ENCODE measurements around the gene TVP23B. TPM values are rescaled to one million over a fixed set of nuclear protein-coding genes. Genes with fewer than 3 reads are reported as not detected.
"Not testable (repeated sequence)": the region's sequence is repeated elsewhere in the genome, so short reads cannot be mapped to it uniquely, and the experiment has no call there.

Gene TVP23B
- 10 to 100 TPM; 49.8 to 51.2 TPM for total RNA-seq
- 54.3 TPM for polyA plus RNA-seq (ENCODE audit: insufficient read depth, low read depth, low replicate concordance)
- long read RNA-seq, donor 1, transcript TVP23B-201 (7 exons, 2,064 nt), result major isoform, 23 of 23 reads
- long read RNA-seq, donor 1, partial matches to known transcripts, result 0 of 23 reads
- long read RNA-seq, donor 1, other reads (novel, unspliced or antisense), result 0 of 23 reads
- long read RNA-seq, donor 2, transcript TVP23B-201 (7 exons, 2,064 nt), result major isoform, 18 of 20 reads
- long read RNA-seq, donor 2, partial matches to known transcripts, result 0 of 20 reads
- long read RNA-seq, donor 2, other reads (novel, unspliced or antisense), result 0 of 20 reads

DNA sequence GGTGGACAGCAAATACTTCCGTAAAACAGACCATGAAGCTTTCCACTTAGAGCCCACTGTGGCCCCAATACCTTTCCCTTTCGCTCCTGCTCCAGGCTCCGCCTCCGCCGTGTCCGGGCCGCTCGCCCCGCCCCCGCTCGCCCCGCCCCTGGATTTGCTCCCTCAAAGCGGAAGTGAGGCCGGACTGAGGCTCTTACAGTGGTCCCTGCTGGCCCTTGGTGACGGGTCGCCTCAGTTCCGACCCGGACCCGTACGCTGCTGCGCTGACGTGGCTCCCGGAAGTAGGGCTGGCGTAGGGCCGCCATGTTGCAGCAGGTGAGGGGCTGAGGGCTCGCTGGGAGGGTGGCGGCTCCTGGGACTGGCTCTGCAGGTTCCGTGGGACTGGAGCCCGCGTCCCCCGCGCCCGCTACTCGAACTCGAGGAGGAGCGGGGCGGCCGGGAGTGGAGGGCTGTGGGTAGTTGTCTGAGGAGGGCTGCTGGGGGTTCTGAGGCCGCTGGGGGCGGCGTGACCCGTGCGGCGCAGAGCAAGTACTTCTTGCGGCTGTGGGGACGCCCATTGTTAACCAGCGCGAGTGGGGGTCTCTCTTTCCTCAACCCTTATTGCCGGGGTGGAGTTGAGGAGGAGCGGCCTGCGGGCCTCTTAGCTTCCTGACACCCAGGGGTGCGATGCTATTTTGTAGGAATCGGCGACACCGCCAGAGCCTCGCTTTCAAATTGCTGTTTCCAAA lies at the start of gene TVP23B:
Gene TVP23B (plus strand): TSS at position 193 of the 728 bp plus-strand sequence. CDS start 111 bp downstream, at position 304.
- not testable (repeated sequence) for H3K27me3 ChIP-seq
- 1 to 7% methylated on average over 5 to 55 of the region's 56 CpGs for WGBS, 2 donors

GRCh38 chr17:18732438-18732837 lies 48.5 kb upstream of the TVP23B start:
- H3K27me3 ChIP-seq; H3K4me1 ChIP-seq; intact Hi-C loops (cut with DNase I; ENCODE audit: low total_unique reads); H3K27ac ChIP-seq; H3K36me3 ChIP-seq (ENCODE audit: low read depth, missing control alignments); H3K9me3 ChIP-seq; H3K4me3 ChIP-seq; DNase-seq: not testable (repeated sequence)
- WGBS, 2 donors, result 94 to 96% methylated on average over 1 of the region's 1 CpG

More for the DNA sequence above, at the start of gene TVP23B:
- peak within 1 kb of the TSS; percentile 65 to 73 for H3K27ac ChIP-seq
- H3K4me1 ChIP-seq; H3K9me3 ChIP-seq; intact Hi-C loops (cut with DNase I; ENCODE audit: low total_unique reads); H3K36me3 ChIP-seq (ENCODE audit: low read depth, missing control alignments): not testable (repeated sequence)
- peak; percentile 98 for DNase-seq
- peak within 1 kb of the TSS; percentile 55 to 78 for H3K4me3 ChIP-seq

DNA sequence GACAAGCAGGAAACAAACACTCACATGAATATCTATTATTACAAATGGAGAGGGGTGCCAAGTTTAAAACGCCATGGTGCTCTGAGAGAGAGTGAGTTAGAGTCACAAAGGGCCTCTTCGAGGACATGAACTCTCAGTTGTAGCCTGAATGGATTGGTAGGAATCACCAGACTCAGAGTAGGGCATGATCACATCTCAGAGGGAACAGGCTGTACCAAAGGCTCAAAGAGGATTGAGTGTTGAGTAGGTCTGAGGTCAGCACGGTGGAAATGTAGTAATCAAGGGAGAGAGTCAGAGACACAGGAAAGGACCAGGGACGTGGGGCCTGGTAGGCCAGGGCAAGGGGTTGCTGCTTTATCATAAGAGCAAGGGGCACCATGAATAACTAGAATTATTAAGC lies 47.6 kb upstream of the TVP23B start:
- H3K27me3 ChIP-seq; H3K36me3 ChIP-seq (ENCODE audit: low read depth, missing control alignments); H3K27ac ChIP-seq; H3K4me1 ChIP-seq; DNase-seq; H3K9me3 ChIP-seq; H3K4me3 ChIP-seq; intact Hi-C loops (cut with DNase I; ENCODE audit: low total_unique reads): not testable (repeated sequence)
- 58 to 70% methylated on average over 4 of the region's 4 CpGs for WGBS, 2 donors

DNA sequence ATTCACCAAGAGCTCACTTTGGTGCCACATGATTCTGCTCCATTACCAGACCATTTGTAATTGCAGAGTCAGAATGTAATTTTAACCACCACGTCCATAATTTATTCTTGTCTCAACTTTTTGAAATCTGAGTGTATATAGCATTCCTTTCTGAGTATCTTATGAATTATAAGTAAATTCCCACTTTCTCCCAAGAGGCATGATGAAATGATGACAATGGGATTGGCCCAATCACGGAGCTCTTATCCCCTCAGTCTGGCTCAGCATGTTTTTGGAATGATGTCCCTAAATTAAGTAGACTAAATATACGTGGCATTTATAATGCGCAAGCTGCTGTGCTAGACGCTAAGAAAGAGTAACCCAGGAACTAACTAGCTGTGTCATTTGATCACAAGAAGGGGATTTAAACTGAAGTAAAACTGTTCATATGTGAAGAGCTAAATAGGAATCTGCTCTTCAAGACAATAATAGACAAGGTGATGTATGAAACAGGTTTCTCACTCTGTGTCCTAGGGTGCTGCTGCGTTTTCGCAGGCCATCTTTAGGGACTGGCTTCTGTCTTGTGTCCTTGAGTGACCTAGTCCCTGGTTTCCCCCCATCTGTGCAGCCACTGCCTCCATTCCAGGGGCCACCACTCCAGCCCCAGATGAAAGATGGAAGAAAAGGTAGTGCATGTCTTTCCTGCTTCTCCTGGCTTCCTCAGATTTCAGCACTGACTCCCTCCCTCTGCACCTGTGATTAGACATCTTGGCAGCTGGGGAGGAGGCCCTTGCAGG lies 41.2 kb upstream of the TVP23B start:
- H3K27ac ChIP-seq; H3K4me3 ChIP-seq; intact Hi-C loops (cut with DNase I; ENCODE audit: low total_unique reads); DNase-seq; H3K4me1 ChIP-seq; H3K36me3 ChIP-seq (ENCODE audit: low read depth, missing control alignments); H3K27me3 ChIP-seq; H3K9me3 ChIP-seq: not testable (repeated sequence)
- 86 to 91% methylated on average over 7 of the region's 7 CpGs for WGBS, 2 donors

DNA sequence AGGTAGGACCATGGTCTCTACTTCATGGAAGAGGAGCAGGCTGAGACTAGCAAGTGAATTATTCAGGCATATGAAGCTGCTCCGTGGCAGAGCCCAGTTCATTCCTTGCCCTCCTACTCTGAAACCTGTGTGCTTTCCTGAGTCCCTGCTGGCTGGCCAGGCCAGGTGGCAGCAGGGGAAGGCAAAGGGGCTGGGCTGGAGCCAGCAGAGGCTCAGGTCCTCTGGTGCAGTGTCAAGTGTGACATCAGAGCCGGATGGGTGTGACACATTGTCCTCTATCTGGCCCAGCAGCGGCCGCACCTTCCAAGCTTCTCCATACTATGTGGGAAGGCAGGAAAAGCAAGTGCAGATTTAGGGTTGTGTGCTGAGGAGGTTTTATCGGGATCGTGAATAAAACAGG lies 39.8 kb upstream of the TVP23B start:
- H3K4me1 ChIP-seq; H3K36me3 ChIP-seq (ENCODE audit: low read depth, missing control alignments); H3K27ac ChIP-seq; H3K9me3 ChIP-seq; H3K27me3 ChIP-seq; intact Hi-C loops (cut with DNase I; ENCODE audit: low total_unique reads); DNase-seq; H3K4me3 ChIP-seq: not testable (repeated sequence)
- WGBS, 2 donors, result 67 to 91% methylated on average over 2 to 6 of the region's 6 CpGs

DNA sequence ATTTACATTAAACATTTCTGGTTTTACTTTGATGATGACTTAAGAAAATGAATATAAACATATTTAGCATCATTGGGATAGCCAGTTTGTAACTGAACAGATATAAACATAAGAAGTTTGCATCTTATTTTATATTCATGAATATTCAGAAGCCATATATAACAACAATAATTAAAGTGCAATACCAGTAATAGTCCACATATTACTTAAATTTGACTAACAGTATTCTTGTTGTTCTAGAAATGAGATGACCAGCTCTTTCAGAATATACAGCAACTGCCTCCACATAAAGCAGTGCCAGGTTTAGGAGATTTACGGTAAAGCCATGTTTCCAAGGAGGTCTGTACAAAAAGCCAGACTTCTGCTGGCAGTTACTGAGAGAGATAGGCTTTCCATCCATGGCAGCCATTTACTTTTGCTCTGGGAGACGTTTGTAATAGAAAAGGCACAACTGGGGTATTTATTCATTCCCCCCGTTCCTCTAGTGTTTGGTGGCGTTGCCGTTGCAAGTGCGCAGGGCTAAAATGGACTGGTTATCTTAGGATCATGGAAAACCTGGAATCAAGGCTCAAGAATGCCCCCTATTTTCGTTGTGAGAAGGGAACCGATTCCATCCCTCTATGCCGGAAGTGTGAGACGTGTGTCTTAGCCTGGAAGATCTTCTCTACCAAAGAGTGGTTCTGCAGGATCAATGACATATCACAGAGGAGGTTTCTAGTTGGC lies 37.1 kb upstream of the TVP23B start, which contains the start of gene FBXW10:
Gene FBXW10 (plus strand): TSS at position 356 of the 723 bp plus-strand sequence. CDS start 191 bp downstream, at position 547.
- intact Hi-C loops (cut with DNase I; ENCODE audit: low total_unique reads); H3K27ac ChIP-seq; H3K36me3 ChIP-seq (ENCODE audit: low read depth, missing control alignments); DNase-seq; H3K4me1 ChIP-seq; H3K27me3 ChIP-seq; H3K4me3 ChIP-seq; H3K9me3 ChIP-seq: not testable (repeated sequence)
- 29% methylated on average over 8 of the region's 10 CpGs; no CpG with 5 or more reads in 1 of the 2 donors for WGBS, 2 donors

DNA sequence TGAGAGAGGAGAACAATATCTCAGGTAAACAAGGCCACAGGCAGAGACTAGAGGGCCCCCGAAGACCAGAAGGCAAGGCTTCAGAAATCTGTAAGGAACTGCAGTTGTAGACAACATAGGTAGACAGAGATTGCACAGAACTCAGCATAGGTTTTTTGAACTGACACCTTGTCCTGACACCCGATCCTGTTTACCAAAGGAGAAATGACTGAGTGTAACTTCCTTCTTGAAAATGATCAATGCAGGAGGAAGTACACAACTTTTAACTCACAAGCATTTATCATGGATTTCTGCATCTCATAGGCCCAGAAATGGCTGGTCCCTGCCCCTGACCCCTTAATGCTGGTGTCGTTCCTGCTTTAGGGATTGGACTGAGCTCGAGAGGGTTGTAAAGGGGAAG lies 36.3 kb upstream of the TVP23B start:
- H3K9me3 ChIP-seq; H3K4me3 ChIP-seq; H3K27me3 ChIP-seq; H3K36me3 ChIP-seq (ENCODE audit: low read depth, missing control alignments); DNase-seq; H3K4me1 ChIP-seq; H3K27ac ChIP-seq; intact Hi-C loops (cut with DNase I; ENCODE audit: low total_unique reads): not testable (repeated sequence)
- 57 to 70% methylated on average over 3 to 4 of the region's 4 CpGs for WGBS, 2 donors

DNA sequence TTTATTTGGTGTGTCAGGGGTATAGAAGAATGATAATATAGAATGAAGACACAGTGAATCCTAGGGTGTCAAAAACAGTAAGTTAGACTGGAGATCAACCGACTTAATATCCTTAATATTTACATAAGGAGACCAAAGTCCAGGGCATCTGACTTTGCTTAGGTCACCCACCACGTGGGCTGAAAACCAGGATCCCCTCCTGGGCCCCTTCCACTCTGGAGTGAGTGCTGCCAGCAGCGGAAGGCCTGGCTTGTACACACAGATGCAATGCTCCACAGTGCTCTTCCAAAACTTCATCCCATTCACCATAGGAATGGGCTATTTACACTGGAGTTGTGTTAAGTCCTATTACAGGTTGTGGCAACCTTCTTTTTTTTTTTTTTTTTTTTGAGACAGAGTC lies 34.4 kb upstream of the TVP23B start:
- H3K4me1 ChIP-seq; H3K4me3 ChIP-seq; H3K9me3 ChIP-seq; DNase-seq; H3K27me3 ChIP-seq; H3K36me3 ChIP-seq (ENCODE audit: low read depth, missing control alignments); H3K27ac ChIP-seq; intact Hi-C loops (cut with DNase I; ENCODE audit: low total_unique reads): not testable (repeated sequence)
- WGBS, 2 donors, result 74 to 78% methylated on average over 3 of the region's 3 CpGs

GRCh38 chr17:18747501-18747900 lies 33.5 kb upstream of the TVP23B start:
- DNase-seq; H3K4me1 ChIP-seq; intact Hi-C loops (cut with DNase I; ENCODE audit: low total_unique reads); H3K27me3 ChIP-seq; H3K36me3 ChIP-seq (ENCODE audit: low read depth, missing control alignments); H3K27ac ChIP-seq; H3K4me3 ChIP-seq; H3K9me3 ChIP-seq: not testable (repeated sequence)
- 33 to 58% methylated on average over 6 of the region's 6 CpGs for WGBS, 2 donors

- H3K4me3 ChIP-seq; DNase-seq; intact Hi-C loops (cut with DNase I; ENCODE audit: low total_unique reads); H3K36me3 ChIP-seq (ENCODE audit: low read depth, missing control alignments); H3K4me1 ChIP-seq; H3K27me3 ChIP-seq; H3K9me3 ChIP-seq; H3K27ac ChIP-seq: not testable (repeated sequence)
- WGBS, 2 donors, result 100% methylated on average over 1 of the region's 1 CpG; no CpG with 5 or more reads in 1 of the 2 donors
Observed at GRCh38 chr17:18750242-18750641, 30.7 kb upstream of the TVP23B start.

DNA sequence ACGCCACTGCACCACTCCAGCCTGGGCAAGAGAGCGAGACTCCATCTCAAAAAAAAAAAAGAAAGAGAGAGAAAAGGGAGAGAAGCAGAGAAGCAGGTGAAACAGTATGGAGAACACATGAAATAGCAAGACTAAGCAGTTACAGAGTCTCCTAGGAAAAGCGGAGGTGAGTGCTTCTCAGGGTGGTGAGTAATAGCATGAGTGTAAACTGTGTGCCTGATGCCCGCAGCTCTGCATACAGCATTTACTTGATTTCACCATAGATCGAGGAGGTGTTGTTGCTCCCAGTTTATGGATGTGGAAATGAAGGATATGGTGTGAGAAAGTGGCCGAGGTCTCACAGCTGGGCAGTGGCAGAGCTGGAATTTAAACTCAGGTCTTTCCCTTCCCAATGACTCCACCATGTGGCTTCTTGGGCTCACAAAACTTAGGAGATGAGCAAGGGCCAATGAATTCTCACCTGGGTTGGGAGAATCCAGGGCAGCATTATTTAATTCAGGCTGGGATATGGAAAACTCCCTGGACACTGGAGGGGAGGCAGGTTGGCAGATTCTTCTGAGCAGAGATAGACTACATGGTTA lies 27.1 kb upstream of the TVP23B start:
- DNase-seq; H3K27me3 ChIP-seq; H3K4me1 ChIP-seq; H3K36me3 ChIP-seq (ENCODE audit: low read depth, missing control alignments); H3K9me3 ChIP-seq; H3K27ac ChIP-seq; H3K4me3 ChIP-seq; intact Hi-C loops (cut with DNase I; ENCODE audit: low total_unique reads): not testable (repeated sequence)
- 84 to 90% methylated on average over 5 to 6 of the region's 6 CpGs for WGBS, 2 donors

Data from testis (tissue), 5 donors.